Measurements from ENCODE around the gene SMARCB1.

GRCh38 chr22:23750367-23750713, 36.4 kb upstream of the SMARCB1 start:
- TF ChIP-seq CTCF (conservative IDR thresholded peaks at IDR 0.05; ENCODE audit: low read depth, low read length), result no peak
- no peak for TF ChIP-seq EZH2phosphoT487 (IDR thresholded peaks at IDR 0.05; ENCODE audit: borderline replicate concordance, low read length)

All from PC-3 (cell line).